ENCODE data around the gene KRTAP10-7.
"Not testable (repeated sequence)": the region's sequence is repeated elsewhere in the genome, so short reads cannot be mapped to it uniquely, and the experiment has no call there.

The KRTAP10-7 gene, protein sequence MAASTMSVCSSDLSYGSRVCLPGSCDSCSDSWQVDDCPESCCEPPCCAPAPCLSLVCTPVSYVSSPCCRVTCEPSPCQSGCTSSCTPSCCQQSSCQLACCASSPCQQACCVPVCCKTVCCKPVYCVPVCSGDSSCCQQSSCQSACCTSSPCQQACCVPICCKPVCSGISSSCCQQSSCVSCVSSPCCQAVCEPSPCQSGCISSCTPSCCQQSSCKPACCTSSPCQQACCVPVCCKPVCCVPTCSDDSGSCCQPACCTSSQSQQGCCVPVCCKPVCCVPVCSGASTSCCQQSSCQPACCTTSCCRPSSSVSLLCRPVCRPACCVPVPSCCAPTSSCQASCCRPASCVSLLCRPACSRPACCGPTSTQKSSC

DNA sequence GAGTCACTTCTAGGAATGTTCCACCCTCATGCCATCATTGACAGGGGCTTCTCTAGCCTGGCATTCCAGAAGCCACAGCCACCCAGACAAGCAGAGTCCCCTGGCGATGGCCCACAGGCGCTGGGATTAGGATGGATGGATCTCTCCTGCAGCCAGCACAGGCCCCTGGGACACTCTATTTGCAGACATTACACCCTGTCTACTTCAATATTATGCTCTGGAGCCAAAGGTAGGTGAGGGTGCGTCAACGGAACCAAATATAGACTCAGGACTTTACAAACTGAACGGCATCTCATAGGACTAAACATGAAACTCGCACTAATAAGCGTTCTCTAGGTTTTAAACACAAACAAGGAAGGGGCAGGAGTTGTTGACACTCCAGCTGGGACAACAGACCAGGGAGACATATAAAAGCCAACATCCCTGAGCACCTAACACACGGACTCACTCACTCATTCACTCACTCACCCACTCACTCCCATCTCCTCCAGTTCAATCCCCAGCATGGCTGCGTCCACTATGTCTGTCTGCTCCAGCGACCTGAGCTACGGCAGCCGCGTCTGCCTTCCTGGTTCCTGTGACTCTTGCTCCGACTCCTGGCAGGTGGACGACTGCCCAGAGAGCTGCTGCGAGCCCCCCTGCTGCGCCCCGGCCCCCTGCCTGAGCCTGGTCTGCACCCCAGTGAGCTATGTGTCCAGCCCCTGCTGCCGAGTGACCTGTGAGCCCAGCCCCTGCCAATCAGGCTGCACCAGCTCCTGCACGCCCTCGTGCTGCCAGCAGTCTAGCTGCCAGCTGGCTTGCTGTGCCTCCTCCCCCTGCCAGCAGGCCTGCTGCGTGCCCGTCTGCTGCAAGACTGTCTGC lies at the start of gene KRTAP10-7:
Gene KRTAP10-7 (plus strand): TSS at position 480 of the 861 bp plus-strand sequence. CDS start 25 bp downstream, at position 505.
- DNase-seq, result not testable (repeated sequence)

- no peak for DNase-seq
Measured at GRCh38 chr21:44550807-44551206, 49.6 kb upstream of the KRTAP10-7 start.

- DNase-seq, result no peak
Measured at GRCh38 chr21:44551340-44551961, 48.9 kb upstream of the KRTAP10-7 start, which contains the start of gene KRTAP10-2. TSS of gene KRTAP10-2 (minus strand) at chr21:44551505. CDS start at chr21:44551458, 47 bp downstream.

DNA sequence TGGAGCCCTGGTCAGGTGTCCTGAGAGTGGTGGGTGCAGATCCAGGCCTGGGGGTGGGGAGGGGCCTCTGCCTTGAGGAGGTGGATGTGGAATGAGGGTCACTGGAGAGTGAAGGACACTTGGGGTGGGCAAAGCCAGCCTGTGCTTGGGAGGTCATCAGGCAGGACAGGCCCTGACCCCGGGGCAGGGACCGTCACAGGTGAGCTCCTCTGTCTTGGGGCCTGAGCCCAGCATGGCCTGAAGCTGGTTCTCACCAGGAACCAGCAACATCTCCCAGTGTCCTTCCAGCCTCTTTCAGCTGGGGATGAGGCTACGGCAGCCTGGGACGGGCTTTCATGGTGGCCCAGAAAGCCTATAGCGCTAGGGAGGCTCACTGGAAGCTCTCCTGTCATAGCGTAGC lies 48.3 kb upstream of the KRTAP10-7 start:
- DNase-seq, result no peak

- DNase-seq, result no peak
Measured at GRCh38 chr21:44552681-44553080, 47.7 kb upstream of the KRTAP10-7 start.

GRCh38 chr21:44555200-44555875 lies 45.1 kb upstream of the KRTAP10-7 start:
- no peak for DNase-seq

DNA sequence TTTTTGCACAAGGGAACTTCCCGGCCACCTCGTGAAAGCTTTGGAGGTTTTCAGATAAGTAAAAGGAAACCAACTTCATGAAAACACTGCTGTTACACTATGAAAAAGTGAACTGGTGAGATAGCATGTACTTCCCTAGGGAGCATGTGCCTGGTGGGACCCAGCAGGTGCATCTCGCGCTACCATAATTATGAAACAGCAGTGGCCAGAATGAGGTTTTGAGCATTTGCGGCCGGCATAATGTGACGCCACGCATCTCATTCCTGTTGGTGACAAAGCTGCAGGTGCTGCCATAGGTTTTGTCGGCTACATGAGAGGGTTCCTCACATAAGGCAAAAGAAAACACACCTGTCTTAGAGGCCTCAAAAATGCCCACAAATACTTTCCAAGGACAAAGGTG lies 43.5 kb upstream of the KRTAP10-7 start:
- no peak for DNase-seq

DNA sequence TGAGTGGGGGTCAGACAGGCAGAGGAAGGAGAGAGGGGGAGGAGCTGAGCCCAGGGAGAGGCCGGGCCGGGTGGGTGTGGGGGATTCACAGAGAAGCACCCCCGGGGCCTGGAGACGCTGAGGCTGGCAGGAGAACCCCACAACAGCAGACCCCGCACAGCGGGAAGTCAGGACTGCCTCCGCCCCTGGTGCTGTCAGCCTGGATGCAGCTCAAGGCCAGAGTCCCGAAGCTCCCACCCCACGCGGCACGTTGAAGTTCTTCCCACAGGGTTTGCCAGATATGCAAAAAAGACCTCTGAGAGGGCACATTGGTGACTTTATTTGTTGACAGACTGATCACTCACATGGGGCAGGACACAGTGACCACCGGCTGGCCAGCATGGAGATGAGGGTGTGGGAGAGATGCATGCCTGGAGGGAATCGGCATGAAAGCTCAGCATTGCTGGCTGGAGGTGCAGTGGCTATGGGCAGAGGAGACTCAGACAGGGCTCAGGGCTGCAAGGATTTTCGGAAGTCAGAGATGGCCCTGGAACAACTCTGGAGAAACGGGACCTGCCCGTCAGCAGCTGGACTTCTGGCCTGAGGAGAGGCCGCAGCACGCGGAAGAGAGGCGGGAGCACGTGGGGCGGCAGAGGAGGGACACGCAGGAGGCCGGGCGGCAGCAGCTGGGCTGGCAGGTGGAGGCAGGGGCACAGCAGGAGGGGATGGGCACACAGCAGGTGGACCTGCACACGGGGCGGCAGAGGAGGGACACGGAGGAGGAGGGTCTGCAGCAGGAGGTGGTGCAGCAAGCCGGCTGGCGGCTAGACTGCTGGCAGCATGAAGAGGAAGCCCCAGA lies 42.7 kb upstream of the KRTAP10-7 start:
- DNase-seq, result no peak

DNA sequence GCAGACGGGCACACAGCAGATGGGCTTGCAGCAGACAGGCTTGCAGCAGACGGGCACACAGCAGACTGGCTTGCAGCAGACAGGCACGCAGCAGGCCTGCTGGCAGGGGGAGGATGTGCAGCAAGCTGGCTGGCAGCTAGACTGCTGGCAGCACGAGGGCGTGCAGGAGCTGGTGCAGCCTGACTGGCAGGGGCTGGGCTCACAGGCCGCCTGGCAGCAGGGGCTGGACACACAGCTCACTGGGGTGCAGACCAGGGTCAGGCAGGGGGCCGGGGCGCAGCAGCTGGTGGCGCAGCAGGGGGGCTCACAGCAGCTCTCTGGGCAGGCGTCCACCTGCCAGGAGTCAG lies 42.1 kb upstream of the KRTAP10-7 start:
- DNase-seq, result not testable (repeated sequence)

DNA sequence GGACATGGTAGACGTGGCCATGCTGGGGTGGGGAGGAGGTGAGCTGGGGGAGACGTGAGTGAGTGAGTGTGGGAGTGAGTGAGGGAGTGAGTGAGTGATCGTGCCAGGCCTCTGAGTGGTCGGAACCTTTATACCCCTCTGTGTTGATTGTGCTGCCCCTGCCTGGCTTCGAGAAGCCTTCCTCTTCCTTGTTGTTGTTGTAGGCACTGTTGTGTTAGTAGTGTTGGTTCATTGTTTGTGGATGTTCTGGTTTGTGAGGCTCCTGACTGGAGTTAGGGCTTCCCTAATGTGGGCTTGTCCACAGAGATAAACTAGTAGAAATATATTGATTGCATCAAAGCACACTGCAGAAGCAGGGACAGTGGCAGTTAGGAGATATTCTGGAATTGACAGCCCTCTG lies 41.7 kb upstream of the KRTAP10-7 start, which contains the start of gene KRTAP10-3:
Gene KRTAP10-3 (minus strand): TSS at position 101 of the 400 bp plus-strand sequence. CDS start 80 bp downstream, at position 21.
- DNase-seq, result no peak

- DNase-seq, result no peak
Measured at GRCh38 chr21:44564099-44564498, 36.3 kb upstream of the KRTAP10-7 start.

GRCh38 chr21:44564886-44565598 lies 35.4 kb upstream of the KRTAP10-7 start:
- no peak for DNase-seq

DNA sequence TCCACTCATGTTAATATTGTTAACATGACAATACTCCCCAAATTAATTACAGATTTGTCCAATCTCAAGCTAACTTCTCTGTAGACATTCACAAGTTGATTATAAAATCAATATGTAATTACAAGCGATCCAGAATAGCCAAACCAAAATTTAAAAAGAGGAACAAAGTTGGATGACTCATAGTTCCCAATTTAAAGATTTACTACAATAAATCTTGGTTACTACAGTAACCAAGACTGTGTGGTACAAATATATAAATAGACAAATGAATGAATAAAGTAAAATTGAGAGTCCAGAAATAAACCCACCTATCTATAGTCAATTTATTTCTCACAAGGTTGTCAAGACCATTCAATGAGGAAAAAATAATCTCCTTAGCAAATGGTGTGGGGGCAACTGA lies 34.0 kb upstream of the KRTAP10-7 start:
- DNase-seq, result no peak

DNA sequence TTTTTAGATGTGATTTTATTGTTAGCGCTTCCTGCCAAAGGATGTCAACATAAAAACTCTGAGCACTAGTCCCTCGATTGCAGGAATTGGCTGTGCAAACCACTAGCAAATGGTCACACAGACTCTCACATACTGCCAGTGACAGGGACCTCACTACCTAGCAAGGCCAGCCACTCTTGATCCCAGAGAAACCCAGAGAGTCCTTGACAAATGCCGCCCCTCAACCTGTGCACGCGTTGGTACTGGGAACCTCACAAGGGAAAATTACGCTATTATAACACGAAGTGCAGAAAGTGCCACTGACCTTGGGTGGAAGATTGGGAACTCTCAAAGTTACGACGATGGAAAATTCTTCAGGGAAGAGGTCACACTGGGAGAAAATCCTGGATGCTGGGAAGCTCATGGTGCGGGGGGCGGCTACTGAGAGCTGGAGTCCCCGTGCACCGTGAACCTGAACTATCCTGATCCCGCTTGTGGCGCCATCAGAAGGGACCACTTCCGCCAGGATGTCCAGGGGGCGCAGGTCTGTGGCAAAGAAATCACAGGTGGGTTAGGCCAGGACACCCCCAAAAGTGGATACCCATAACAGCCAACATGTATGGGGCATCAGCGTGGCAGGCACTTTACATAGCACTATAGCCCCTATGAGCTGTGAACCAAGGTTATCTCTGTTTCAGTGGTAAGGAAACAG lies 32.8 kb upstream of the KRTAP10-7 start:
- no peak for DNase-seq

- DNase-seq, result no peak
Measured at GRCh38 chr21:44568261-44568660, 32.1 kb upstream of the KRTAP10-7 start.

DNA sequence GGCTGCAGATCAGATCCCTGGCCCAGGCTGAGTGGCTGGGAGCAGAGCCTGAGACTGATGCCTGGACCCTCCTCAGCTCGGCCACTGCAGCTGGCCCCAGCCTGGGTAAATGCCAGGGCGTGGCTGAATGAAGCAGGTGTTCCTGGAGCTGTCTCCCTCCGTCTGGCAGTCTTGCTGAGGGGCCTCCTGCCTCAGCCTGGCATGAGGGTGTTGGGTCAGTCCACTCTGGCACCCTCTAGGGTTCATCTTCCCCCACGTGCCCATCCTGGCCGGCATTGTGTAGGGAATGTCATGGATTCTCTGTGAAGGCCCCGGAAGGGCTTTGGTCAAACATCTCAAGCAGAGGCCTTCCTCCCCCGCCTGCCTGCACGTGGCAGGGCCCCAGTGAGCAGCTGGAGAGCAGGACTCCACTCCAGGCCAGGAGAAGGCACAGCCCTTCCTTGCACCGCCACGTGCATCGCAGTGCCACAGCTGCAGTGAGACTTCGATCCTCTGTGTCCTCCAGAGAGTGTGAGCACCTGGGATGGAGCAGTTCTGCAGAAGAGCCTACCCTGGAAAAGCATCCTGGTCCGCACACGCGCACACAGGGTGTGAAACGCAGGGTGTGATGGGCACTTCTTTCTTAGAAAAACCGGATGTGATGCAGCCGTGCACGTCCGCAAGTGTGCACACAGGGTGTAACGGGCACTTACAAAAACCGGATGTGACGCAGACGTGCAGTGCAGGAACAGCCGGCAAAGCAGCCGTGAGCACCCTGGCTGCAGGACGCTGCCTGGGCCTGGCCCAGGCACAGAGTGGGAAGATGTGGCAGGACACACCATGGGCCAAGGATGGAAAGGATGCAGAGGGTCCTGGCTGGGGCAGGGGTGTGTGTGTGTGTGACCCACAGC lies 31.5 kb upstream of the KRTAP10-7 start:
- DNase-seq, result no peak

DNA sequence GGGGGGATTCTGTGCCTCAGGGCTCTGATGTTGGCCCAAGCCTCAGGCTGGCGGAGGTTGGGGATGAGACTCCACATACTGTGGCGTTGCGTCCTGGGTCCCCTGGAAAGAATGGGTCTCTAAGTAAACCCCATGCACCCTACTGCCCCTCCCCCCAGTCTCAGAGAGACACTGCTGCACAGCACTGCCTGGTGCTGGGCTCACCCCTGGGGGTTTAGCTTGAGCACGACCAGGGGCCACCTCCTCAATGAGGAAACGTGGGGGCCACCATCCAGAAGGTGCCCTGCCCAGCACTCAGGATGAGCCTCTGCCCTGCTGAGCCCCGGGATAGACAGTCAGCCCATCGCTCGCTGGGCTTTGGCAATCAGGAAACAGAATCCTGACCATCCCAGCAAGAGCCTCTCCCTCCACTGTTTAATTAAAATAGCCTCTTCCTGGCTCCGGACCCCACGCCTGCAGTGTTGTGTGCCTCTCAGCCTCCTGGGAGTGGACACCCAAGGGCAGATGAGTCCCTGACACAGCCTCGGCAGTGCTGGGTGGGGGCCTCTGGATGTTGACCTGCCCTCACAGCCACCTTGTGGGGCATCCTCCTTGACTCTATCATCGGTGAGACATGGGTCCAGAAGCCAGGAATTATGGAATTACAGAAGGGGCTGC lies 30.4 kb upstream of the KRTAP10-7 start:
- no peak for DNase-seq

DNA sequence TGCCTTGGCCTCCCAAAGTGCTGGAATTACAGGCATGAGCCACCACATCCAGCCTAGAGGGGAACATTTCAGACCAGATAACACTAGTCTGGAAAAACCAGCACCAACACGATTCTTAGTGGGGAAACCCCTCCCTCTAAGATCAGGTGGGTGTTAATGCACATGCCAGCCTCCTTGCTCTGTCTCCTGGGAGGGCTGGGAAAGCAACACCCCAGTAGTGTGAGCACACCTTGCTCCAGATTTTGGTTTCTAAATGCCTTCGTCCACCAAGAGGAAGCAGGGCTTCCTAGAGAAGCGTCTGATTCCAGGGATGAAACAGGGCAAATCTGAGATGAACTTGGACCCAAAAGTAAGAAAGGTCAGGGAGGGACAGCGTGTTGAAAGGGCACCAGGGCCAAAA lies 29.1 kb upstream of the KRTAP10-7 start:
- no peak for DNase-seq

Data from fibroblast of upper back skin (primary cell).